Suprapubic skin (tissue), 4 donors: ENCODE results near the gene PRMT7. TPM values are rescaled to one million over a fixed set of nuclear protein-coding genes. Genes with fewer than 3 reads are reported as not detected.

Source experiments
- DNase-seq, 2 donors: peaks; one replicate each; pipeline ENCODE4 v3.0.0-alpha.2; 2019; ENCODE audit warnings: low spot score in 2 of 2
- H3K27ac ChIP-seq: fragments of 200-600 bp; sonication (generic); one replicate; pipeline ENCODE4 v1.5.1; 2019
- H3K27me3 ChIP-seq: fragments of 200-600 bp; sonication (generic); one replicate; pipeline ENCODE4 v1.5.1; 2019
- H3K36me3 ChIP-seq: fragments of 200-600 bp; sonication (generic); one replicate; pipeline ENCODE4 v1.5.1; 2019
- H3K4me1 ChIP-seq: fragments of 200-600 bp; sonication (generic); one replicate; pipeline ENCODE4 v1.5.1; 2019
- H3K4me3 ChIP-seq: fragments of 200-600 bp; sonication (generic); one replicate; pipeline ENCODE4 v1.5.1; 2019; ENCODE audit warnings: mild to moderate bottlenecking
- H3K9me3 ChIP-seq: fragments of 200-600 bp; sonication (generic); one replicate; pipeline ENCODE4 v1.5.1; 2019
- CTCF ChIP-seq, 2 donors: fragments of 200-600 bp in 1 of 2; fragments of 450-650 bp in 1 of 2; sonication (generic) in 1 of 2; IDR thresholded peaks; one replicate each; pipeline ENCODE4 v1.5.1; 2016 to 2019; ENCODE audit warnings: antibody characterized with exemption in 2 of 2, mild to moderate bottlenecking in 1 of 2, moderate library complexity in 1 of 2
- EP300 ChIP-seq: sonication (generic); formaldehyde crosslinking; IDR thresholded peaks from one replicate; pipeline ENCODE4 v1.6.1; 2017; ENCODE audit warnings: antibody characterized with exemption
- POLR2A ChIP-seq, 2 donors: fragments of 450-650 bp; IDR thresholded peaks; one replicate each; pipeline ENCODE4 v1.6.1; 2017; ENCODE audit warnings: antibody characterized with exemption in 2 of 2, mild to moderate bottlenecking in 2 of 2, moderate library complexity in 2 of 2
- POLR2AphosphoS5 ChIP-seq, 3 donors: sonication (generic); formaldehyde crosslinking; IDR thresholded peaks; one replicate each; pipeline ENCODE4 v1.6.1; 2017; ENCODE audit warnings: antibody characterized with exemption in 3 of 3
- WGBS: methylation state at CpG from one replicate; pipeline ENCODE4 v1.1.5; 2018; 5-methylcytosine and 5-hydroxymethylcytosine counted together
- total RNA-seq, 4 donors: library from RNA; depleted of rRNA; stranded (reverse); fragments of >200 nt; gene quantifications; one replicate each; pipeline ENCODE4 v1.1.0, GENCODE V29; 2016

Gene PRMT7
- total RNA-seq, 4 donors from 2014 or later = 38.8 to 101 (median 69.9) TPM

DNA sequence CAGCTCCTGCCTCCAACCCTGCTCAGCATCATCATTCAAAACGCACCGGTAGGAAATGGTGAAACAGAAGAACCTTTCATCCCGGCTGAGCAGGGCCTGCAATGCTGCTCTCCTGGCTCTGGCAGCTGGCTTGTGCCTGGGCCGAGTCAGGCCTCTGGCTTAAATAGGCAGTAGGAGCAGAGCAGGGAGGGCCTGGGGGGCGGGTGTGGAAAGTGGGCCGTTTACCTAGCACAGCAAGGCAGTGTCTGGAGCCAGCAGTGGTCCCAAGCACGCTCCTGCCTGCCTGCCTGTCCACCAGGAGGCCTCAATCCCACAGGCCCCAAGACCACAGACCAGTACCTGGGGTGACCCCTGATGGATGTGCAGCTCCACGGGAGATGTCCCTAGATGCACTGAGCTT is 78.2 kb downstream of the PRMT7 start:
- TF ChIP-seq POLR2AphosphoS5 (IDR thresholded peaks at IDR 0.05) (no peak), POLR2A (IDR thresholded peaks at IDR 0.05) (no peak), CTCF (IDR thresholded peaks at IDR 0.05) (no peak), EP300 (no peak)
- H3K27ac ChIP-seq = no peak overlapping the region
- no peak for DNase-seq
- no peaks in the 10 kb centered on the region for H3K27me3 ChIP-seq
- 55% methylated on average over 8 of the region's 8 CpGs for WGBS
- H3K4me1 ChIP-seq = no peaks in the 10 kb centered on the region
- no peak overlapping the region for H3K4me3 ChIP-seq
- H3K36me3 ChIP-seq = no peaks in the 10 kb centered on the region
- no peaks in the 10 kb centered on the region for H3K9me3 ChIP-seq

- Histone ChIP-seq H3K4me1 (no peaks in the 10 kb centered on the region), H3K36me3 (no peaks in the 10 kb centered on the region), H3K9me3 (no peaks in the 10 kb centered on the region), H3K4me3 (no peak overlapping the region), H3K27ac (no peak overlapping the region), H3K27me3 (no peaks in the 10 kb centered on the region)
- WGBS = 70% methylated on average over 6 of the region's 6 CpGs
- no peak for TF ChIP-seq EP300
- TF ChIP-seq POLR2AphosphoS5 (IDR thresholded peaks at IDR 0.05) = no peak
- TF ChIP-seq POLR2A (IDR thresholded peaks at IDR 0.05) = no peak
- no peak for TF ChIP-seq CTCF (IDR thresholded peaks at IDR 0.05)
- DNase-seq = no peak
Observed at GRCh38 chr16:68389750-68390371, 79.0 kb downstream of the PRMT7 start.

DNA sequence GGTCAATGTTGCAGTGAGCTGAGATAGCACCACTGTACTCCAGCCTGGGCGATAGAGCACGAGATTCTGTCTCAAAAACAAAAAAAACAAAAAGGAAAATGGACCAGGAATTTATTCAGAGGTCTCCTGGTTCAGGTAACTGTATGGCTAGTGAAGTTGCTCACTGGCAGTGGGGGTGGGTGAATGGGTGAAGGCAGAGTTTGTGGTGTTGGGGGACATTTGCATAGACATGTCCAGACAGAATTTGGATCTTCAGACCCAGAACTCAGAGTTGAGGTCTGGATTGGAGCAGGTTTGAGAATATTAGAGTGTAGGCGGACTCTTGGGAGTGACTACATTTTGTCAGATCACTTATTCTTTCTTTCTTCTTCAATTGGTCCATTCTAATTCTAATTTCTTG is 82.5 kb downstream of the PRMT7 start:
- no peaks in the 10 kb centered on the region for H3K36me3 ChIP-seq

DNA sequence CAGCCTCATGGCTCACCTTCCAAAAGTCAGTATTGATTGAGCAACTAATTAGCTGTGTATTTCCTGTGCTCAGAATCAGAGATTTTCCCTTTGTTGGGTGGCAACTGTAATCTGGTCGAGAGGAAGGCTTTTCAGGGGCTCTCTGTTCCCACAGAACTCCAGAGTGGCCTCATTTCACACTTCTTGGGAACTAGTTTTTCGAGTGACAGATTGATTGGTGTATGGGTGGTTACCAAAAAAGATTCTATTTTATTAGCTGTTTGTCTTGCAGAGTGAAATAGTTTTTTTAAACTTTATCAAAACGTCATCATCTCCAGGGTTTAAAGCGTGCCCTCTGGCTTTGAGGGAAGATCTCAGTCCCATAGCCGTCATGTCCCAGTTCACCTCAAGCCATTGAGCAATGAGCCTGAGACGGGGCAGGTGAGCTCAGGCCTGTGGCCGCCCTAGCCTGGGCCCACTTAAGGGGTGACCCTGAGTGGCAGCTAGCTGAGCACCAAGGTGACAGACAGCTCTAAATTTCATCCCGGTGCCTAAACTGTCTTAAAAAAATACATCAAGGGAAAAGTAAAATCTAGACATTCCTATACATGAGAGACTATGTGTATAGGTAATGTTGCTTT is 84.5 kb downstream of the PRMT7 start:
- Histone ChIP-seq H3K27me3 (no peaks in the 10 kb centered on the region), H3K36me3 (no peaks in the 10 kb centered on the region), H3K9me3 (no peaks in the 10 kb centered on the region), H3K27ac (no peak overlapping the region), H3K4me1 (no peaks in the 10 kb centered on the region), H3K4me3 (no peak overlapping the region)
- WGBS = 78% methylated on average over 8 of the region's 8 CpGs
- TF ChIP-seq POLR2AphosphoS5 (IDR thresholded peaks at IDR 0.05) (no peak), POLR2A (IDR thresholded peaks at IDR 0.05) (no peak), CTCF (IDR thresholded peaks at IDR 0.05) (no peak), EP300 (no peak)
- DNase-seq = no peak

More for the DNA sequence above, 82.5 kb downstream of the PRMT7 start:
- Histone ChIP-seq H3K4me3 (no peak overlapping the region), H3K27me3 (no peaks in the 10 kb centered on the region), H3K9me3 (no peaks in the 10 kb centered on the region), H3K4me1 (no peaks in the 10 kb centered on the region), H3K27ac (no peak overlapping the region)
- no peak for DNase-seq
- no peak for TF ChIP-seq POLR2A (IDR thresholded peaks at IDR 0.05)
- TF ChIP-seq EP300 = no peak
- no peak for TF ChIP-seq POLR2AphosphoS5 (IDR thresholded peaks at IDR 0.05)
- no peak for TF ChIP-seq CTCF (IDR thresholded peaks at IDR 0.05)
- 93% methylated on average over 3 of the region's 3 CpGs for WGBS

DNA sequence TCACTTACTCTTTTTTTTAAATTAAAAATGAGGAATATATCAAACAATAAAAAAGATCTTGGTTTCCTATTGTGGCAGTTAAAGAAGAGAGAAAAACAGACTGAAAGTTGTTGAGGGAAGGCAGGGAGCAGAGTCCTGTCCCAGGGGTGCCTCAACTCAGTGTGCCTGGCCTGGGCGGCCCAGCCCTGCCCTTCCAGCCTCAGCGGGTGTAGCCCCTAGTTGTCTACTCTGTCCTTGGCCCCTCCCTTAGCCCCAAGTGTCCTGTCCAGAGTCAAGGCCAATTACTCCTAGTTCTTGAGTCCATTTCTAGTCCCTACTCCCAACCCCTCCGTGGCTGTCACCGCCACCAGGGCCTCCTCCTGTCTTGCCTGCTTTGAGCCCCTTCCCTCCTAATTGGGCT is 85.0 kb downstream of the PRMT7 start:
- Histone ChIP-seq H3K4me1 (no peaks in the 10 kb centered on the region), H3K4me3 (no peak overlapping the region), H3K27me3 (no peaks in the 10 kb centered on the region), H3K36me3 (no peaks in the 10 kb centered on the region), H3K9me3 (no peaks in the 10 kb centered on the region), H3K27ac (no peak overlapping the region)
- TF ChIP-seq EP300 (no peak), CTCF (IDR thresholded peaks at IDR 0.05) (no peak), POLR2AphosphoS5 (IDR thresholded peaks at IDR 0.05) (no peak), POLR2A (IDR thresholded peaks at IDR 0.05) (no peak)
- WGBS = 68% methylated on average over 4 of the region's 4 CpGs
- no peak for DNase-seq
